VCaP (cell line): ENCODE measurements around the gene ATG16L2.
"Not testable (repeated sequence)": the region's sequence is repeated elsewhere in the genome, so short reads cannot be mapped to it uniquely, and the experiment has no call there.

Experiments used
- H3K27ac ChIP-seq: fragments of 450-650 bp; 2 replicates; pipeline ENCODE4 v1.5.1; 2017
- TF ChIP-seq, protein P1 (sequence below): fragments of 450-650 bp; conservative IDR thresholded peaks from 2 replicates; pipeline ENCODE4 v1.5.1; 2017; ENCODE audit warnings: mild to moderate bottlenecking, moderate library complexity

The ATG16L2 gene

DNA sequence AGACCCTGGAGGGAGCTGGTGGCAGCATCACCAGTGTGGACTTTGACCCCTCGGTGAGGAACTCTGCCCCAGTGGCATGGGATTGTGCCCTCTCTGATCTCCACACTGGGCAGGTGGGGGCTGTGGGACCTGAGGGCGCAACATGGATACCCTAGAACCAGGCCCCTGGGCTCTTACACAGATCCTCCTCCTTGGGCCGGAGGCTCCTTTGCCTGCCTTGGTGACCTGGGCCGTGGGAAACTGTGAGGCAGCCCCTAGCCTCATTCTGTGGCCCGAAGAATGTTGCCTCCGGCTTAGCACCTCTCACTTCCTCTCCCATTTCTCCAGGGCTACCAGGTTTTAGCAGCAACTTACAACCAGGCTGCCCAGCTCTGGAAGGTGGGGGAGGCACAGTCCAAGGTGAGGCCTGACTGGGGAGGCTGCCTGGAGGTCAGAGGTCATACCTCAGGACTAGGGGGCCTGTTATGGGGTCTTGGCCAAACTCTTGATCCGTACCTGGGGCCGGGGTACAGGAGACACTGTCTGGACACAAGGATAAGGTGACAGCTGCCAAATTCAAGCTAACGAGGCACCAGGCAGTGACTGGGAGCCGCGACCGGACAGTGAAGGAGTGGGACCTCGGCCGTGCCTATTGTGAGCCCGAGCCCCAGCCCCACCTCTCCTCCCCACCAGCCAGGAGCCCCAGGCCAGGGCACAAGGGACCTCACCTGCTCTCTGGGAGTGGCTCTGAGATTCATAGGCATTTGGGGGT lies 12.2 kb downstream of the ATG16L2 start:
- no peak overlapping the region for H3K27ac ChIP-seq
- TF ChIP-seq, protein P1, sequence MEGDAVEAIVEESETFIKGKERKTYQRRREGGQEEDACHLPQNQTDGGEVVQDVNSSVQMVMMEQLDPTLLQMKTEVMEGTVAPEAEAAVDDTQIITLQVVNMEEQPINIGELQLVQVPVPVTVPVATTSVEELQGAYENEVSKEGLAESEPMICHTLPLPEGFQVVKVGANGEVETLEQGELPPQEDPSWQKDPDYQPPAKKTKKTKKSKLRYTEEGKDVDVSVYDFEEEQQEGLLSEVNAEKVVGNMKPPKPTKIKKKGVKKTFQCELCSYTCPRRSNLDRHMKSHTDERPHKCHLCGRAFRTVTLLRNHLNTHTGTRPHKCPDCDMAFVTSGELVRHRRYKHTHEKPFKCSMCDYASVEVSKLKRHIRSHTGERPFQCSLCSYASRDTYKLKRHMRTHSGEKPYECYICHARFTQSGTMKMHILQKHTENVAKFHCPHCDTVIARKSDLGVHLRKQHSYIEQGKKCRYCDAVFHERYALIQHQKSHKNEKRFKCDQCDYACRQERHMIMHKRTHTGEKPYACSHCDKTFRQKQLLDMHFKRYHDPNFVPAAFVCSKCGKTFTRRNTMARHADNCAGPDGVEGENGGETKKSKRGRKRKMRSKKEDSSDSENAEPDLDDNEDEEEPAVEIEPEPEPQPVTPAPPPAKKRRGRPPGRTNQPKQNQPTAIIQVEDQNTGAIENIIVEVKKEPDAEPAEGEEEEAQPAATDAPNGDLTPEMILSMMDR, result no peak

DNA sequence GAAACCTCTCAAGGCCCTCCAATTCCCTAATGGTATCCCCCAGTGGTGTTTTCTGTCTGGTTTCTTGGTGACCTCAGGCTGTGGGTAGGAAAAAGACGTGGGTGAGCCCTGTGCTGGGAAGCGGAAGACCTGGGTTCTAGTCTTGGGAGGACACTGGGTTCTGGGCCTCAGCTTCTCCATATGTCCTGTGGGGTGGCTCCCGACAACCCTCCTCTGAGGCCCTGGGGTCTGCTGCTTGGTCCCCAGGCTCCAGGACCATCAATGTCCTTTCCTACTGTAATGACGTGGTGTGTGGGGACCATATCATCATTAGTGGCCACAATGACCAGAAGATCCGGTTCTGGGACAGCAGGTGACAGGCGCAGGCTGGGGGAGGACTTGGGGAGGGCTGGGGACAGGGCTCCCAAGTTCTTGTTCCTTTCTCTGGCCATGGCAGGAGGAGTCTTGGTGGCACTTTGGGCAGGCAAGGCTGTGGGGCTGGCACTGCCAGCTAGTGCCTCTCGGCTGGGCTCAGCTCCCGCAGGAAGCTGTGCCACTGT lies 12.8 kb downstream of the ATG16L2 start:
- TF ChIP-seq, protein P1, result no peak

DNA sequence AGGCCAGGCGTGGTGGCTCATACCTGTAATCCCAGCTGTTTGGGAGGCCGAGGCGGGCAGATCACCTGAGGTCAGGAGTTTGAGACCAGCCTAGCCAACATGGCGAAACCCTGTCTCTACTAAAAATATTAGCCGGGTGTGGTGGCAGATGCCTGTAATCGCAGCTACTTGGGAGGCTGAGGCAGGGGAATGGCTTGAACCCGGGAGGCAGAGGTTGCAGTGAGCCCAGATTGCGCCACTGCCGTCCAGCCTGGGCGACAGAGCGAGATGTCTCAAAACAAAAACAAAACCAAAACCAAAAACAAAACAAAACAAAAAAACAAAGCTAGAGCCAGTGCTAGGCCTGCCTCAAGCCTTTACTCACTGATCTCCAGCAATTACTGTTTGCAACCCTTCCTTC lies 13.4 kb downstream of the ATG16L2 start:
- not testable (repeated sequence) for H3K27ac ChIP-seq

More for the DNA sequence above, 12.8 kb downstream of the ATG16L2 start:
- no peak overlapping the region for H3K27ac ChIP-seq

DNA sequence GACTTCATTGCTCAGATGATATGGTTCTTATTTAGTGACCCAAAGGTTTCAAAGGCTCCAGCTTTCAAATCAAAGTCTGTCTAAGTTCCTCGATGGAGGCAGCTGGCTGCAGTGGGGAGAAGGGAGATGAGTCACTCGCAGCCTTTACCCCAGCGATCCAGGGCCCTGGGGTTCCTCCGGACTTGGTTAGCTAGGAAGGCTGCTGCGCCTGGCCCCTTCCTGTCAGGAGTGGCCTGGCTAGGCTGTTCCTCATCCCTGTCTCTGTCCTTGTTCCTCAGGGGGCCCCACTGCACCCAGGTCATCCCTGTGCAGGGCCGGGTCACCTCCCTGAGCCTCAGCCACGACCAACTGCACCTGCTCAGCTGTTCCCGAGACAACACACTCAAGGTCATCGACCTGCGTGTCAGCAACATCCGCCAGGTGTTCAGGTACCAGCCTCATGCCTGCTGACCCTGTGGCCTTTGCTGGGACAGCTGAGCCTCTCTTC lies 13.9 kb downstream of the ATG16L2 start:
- TF ChIP-seq, protein P1, result no peak
- no peak overlapping the region for H3K27ac ChIP-seq

DNA sequence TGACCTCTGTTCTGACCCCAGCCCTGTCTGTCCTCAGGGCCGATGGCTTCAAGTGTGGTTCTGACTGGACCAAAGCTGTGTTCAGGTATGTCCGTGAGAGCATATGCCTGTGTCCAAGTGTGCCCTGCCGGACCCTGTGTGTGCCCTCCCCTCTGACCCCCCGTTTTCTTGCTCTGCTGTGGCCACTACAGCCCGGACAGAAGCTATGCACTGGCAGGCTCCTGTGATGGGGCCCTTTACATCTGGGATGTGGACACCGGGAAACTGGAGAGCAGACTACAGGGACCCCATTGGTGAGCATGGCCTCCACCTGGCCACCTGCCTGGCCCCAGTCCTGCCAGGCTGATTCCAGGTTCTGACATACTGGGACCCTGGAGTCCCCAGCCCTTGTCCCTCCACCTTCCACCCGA lies 14.5 kb downstream of the ATG16L2 start:
- H3K27ac ChIP-seq, result no peak overlapping the region
- TF ChIP-seq, protein P1, result no peak

DNA sequence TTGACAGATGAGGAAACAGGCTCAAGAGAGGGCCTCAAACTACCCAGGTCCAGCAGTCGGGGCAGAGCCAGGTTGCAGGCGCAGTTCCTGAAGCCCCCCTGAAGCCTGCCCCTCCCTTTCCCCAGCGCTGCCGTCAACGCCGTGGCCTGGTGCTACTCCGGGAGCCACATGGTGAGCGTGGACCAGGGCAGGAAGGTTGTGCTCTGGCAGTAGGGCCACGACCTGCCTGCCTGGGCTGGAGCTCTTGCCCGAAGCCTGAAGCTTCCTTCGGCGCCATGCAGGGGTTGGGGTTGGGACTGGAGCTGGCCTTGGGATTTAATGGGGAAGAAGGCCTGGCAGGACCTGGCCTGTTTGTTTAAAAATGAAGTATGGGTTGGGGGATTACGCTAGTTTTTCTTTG lies 15.0 kb downstream of the ATG16L2 start:
- TF ChIP-seq, protein P1, result no peak
- no peak overlapping the region for H3K27ac ChIP-seq

DNA sequence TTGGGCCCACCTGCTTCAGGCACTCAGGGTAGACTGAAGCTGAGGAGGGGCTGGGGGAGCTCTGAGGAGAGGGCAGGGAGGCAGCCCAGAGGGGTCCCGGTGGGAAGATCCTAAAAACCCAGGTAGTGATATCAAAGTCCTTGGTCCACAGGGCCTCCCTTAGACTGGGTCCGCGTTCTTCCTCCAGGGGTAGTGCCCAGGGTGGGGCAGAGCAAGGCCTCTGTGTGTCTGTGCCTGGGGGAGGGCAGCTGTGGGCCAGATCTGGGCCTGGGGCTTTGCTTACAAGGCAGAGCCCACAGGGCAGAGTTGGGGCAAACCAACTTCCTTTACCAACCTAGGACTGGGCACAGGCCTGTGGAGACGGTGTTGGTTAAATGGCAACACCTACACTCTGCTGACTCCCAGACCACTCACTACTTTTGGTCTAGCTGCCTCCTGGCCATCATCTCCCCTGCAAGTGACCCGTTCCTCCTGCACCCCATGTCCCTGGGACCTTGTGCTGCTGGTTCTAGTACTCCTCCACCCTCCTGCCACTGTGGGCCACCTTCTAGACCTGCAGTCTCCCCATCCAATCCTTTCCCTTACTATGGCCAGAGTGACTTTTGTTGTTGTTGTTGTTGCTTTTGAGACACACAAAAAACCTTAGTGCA lies 15.8 kb downstream of the ATG16L2 start:
- no peak overlapping the region for H3K27ac ChIP-seq

More for the DNA sequence above, 15.8 kb downstream of the ATG16L2 start:
- TF ChIP-seq, protein P1, result no peak
